Putamen (tissue), 1 donor: ENCODE data around the gene TMEM164.

Source experiments
- DNase-seq: peaks from one replicate; pipeline ENCODE4 v3.0.0-alpha.2; 2016; ENCODE audit warnings: low spot score

TMEM164 gene

DNA sequence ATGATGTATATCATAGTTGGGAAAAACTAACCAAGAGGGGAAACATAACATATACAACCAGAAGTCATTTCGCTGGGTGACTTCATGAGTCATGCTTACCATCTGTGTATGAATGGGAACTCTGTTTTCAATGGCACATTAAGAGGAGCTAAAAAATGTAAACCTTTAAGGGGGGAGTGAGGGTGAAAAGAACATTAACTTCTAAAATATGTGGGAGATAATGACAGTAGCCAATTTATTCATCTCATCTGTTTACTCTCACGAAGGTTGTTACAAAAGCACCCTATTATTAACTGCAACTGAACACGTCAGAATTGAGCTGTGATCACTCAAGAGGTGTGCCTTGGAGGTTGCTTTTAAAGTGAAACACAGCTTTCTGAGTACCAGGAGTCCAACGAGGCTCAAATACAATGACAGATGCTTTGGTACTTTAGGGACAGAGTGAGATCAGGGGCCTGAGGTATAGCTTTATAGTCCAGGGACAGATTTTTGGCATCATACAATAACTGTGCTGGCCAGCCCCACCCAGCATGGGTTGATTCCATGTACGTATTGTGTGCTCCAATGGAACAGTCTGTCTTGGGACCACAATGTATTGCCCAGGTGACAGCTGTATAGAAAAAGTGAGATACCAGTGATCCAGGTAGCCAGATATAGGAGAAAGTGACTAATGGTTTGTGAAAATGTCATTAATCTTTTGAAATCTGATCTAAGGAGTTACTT, 207.7 kb downstream of the TMEM164 start:
- DNase-seq: no peak

GRCh38 chrX:110211340-110211739, 208.4 kb downstream of the TMEM164 start:
- DNase-seq: no peak

- no peak for DNase-seq
Measured at GRCh38 chrX:110212299-110212698, 209.4 kb downstream of the TMEM164 start.

GRCh38 chrX:110213183-110213582, 210.3 kb downstream of the TMEM164 start:
- no peak for DNase-seq

- no peak for DNase-seq
Measured at GRCh38 chrX:110214684-110215083, 211.8 kb downstream of the TMEM164 start.

DNA sequence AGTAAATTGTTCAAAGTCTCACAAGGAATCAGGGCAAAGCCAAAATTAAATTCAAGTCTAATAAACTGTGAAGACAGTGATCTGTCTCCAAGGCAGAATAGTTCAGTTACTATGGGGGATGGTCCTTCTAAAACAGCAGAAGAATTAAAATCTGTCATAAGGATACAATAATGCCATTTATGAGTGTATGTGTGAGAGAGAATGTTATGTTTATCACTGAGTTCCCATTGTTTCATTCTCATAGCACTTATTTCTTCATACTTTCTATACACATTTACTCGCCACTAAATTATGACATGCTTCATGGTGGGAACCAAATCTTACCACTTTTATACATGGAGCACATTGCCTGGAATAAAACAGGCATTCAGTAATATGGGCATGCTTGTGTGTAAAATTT, 212.5 kb downstream of the TMEM164 start:
- DNase-seq: no peak

GRCh38 chrX:110216027-110216426, 213.1 kb downstream of the TMEM164 start:
- no peak for DNase-seq

GRCh38 chrX:110218591-110218990, 215.7 kb downstream of the TMEM164 start:
- DNase-seq: no peak

DNA sequence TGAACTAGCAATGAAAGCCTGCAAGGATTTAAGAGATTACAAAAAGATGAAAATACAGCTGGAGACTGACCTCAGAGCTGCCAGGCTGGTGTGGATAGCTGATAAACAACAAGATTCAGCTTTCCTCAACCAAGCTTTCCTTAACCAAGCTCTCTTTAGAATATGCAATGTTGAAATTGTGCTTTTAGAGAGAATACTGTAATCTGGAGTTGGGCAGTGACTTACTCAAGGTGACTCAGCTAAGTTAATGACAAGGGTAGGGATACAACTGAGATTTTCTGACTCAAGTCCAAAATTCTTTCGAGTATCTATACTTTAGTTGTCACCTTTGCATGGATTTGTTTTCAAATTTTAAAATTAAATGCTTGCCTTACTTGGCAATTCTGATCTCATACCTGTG, 217.0 kb downstream of the TMEM164 start:
- DNase-seq: no peak

DNA sequence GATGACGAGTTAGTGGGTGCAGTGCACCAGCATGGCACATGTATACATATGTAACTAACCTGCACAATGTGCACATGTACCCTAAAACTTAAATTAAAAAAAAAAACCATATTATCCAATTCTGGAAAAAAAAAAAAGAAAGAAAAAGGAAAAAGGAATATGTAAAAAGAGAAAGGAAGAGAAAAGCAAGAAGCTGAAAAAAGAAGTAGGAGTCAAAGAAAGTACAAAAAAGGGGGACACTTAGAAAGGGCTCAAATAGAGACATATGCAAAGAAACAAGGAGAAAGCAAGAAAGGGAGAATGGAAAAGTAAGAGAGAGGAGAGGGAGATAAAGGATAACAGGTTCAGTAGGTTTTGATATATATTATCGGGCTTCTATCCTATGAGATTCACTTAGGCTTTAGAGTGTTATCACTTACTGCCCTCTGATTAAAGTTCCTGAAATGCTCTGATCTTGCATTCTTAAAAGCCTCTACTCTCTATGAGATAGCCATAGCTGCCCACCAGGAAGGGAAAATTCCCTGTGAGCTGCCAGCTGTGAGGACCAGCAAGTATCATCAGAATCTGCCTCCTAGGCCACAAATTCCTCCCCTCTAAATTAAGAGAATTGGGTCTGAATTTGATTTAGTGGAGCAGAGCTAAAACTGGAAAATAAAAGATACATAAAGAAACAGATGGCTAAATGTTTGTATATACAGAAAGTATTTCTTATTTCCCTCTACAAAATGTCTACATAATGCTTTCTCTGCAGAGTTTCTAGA, 219.8 kb downstream of the TMEM164 start:
- no peak for DNase-seq

- DNase-seq: no peak
Measured at GRCh38 chrX:110224926-110225617, 222.2 kb downstream of the TMEM164 start.

DNA sequence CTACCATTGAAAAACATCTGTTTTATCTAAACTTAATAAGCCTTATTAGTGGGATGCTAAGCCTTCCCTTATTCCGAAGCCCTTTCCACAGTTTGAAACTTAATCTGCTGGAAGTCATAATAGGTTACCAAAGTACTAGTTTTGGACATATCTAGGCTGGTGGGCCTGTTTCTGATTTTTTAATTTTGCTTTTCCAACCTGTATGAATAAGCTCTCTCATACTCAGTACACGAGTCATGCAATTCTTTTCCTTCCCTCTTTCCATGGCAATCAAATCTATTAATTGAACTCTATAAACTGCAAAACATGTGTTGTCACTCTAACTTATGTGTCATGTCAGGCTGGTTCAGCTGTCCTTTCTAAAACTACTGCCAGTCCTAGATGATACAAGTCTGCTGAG, 224.0 kb downstream of the TMEM164 start:
- DNase-seq: no peak
